ENCODE data around the gene HLA-DMB. TPM values are rescaled to one million over a fixed set of nuclear protein-coding genes. Genes with fewer than 3 reads are reported as not detected.

HLA-DMB gene
- total RNA-seq, 4 donors from 2014 or later, result 15.0 to 30.2 (median 18.1) TPM

- WGBS, result 21% methylated on average over 1 of the region's 1 CpG
- H3K36me3 ChIP-seq, result no peaks in the 10 kb centered on the region
- no peaks in the 10 kb centered on the region for H3K9me3 ChIP-seq
- no peaks in the 10 kb centered on the region for H3K27me3 ChIP-seq
- no peak overlapping the region for H3K27ac ChIP-seq
- TF ChIP-seq POLR2A (IDR thresholded peaks at IDR 0.05), result no peak
- TF ChIP-seq EP300 (IDR thresholded peaks at IDR 0.05), result no peak
- TF ChIP-seq CTCF (IDR thresholded peaks at IDR 0.05), result no peak
- no peak for TF ChIP-seq POLR2AphosphoS5 (IDR thresholded peaks at IDR 0.05)
- H3K4me3 ChIP-seq, result no peak overlapping the region
- H3K4me1 ChIP-seq, result peaks cover 23% of the 10 kb centered on the region
- no peak for DNase-seq (ENCODE audit: low spot score in 2 of 2)
Measured at GRCh38 chr6:32962213-32962826, 21.5 kb upstream of the HLA-DMB start.

GRCh38 chr6:32960563-32960962, 19.7 kb upstream of the HLA-DMB start:
- no peak for DNase-seq (ENCODE audit: low spot score in 2 of 2)
- no peak for TF ChIP-seq POLR2AphosphoS5 (IDR thresholded peaks at IDR 0.05)
- TF ChIP-seq POLR2A (IDR thresholded peaks at IDR 0.05), result no peak
- no peak for TF ChIP-seq CTCF (IDR thresholded peaks at IDR 0.05)
- no peak for TF ChIP-seq EP300 (IDR thresholded peaks at IDR 0.05)
- H3K27me3 ChIP-seq, result no peaks in the 10 kb centered on the region
- no peak overlapping the region for H3K27ac ChIP-seq
- no peaks in the 10 kb centered on the region for H3K36me3 ChIP-seq
- no peak overlapping the region for H3K4me3 ChIP-seq
- 84% methylated on average over 5 of the region's 5 CpGs for WGBS
- peaks cover 6% of the 10 kb centered on the region for H3K4me1 ChIP-seq
- H3K9me3 ChIP-seq, result no peaks in the 10 kb centered on the region

GRCh38 chr6:32956176-32956575, 15.3 kb upstream of the HLA-DMB start:
- Histone ChIP-seq H3K27ac (no peak overlapping the region), H3K27me3 (no peaks in the 10 kb centered on the region), H3K4me1 (peaks cover 17% of the 10 kb centered on the region), H3K4me3 (no peak overlapping the region), H3K36me3 (no peaks in the 10 kb centered on the region), H3K9me3 (no peaks in the 10 kb centered on the region)
- WGBS, result 78% methylated on average over 2 of the region's 2 CpGs
- DNase-seq (ENCODE audit: low spot score in 2 of 2), result no peak
- TF ChIP-seq POLR2AphosphoS5 (IDR thresholded peaks at IDR 0.05) (no peak), CTCF (IDR thresholded peaks at IDR 0.05) (no peak), EP300 (IDR thresholded peaks at IDR 0.05) (no peak), POLR2A (IDR thresholded peaks at IDR 0.05) (no peak)

GRCh38 chr6:32954986-32955802, 14.4 kb upstream of the HLA-DMB start:
- H3K27me3 ChIP-seq, result no peaks in the 10 kb centered on the region
- no peak for TF ChIP-seq POLR2AphosphoS5 (IDR thresholded peaks at IDR 0.05)
- TF ChIP-seq CTCF (IDR thresholded peaks at IDR 0.05), result peak in 1 of 2 donors; percentile 6
- no peak for TF ChIP-seq POLR2A (IDR thresholded peaks at IDR 0.05)
- no peak for DNase-seq (ENCODE audit: low spot score in 2 of 2)
- no peak overlapping the region for H3K4me3 ChIP-seq
- H3K27ac ChIP-seq, result no peak overlapping the region
- H3K9me3 ChIP-seq, result no peaks in the 10 kb centered on the region
- no peaks in the 10 kb centered on the region for H3K36me3 ChIP-seq
- peaks cover 17% of the 10 kb centered on the region for H3K4me1 ChIP-seq
- 37% methylated on average over 3 of the region's 3 CpGs for WGBS

- WGBS, result 90% methylated on average over 4 of the region's 4 CpGs
- Histone ChIP-seq H3K4me1 (peaks cover 17% of the 10 kb centered on the region), H3K9me3 (no peaks in the 10 kb centered on the region), H3K4me3 (no peak overlapping the region), H3K27me3 (no peaks in the 10 kb centered on the region), H3K36me3 (no peaks in the 10 kb centered on the region), H3K27ac (no peak overlapping the region)
- TF ChIP-seq CTCF (IDR thresholded peaks at IDR 0.05), result no peak
- TF ChIP-seq POLR2A (IDR thresholded peaks at IDR 0.05), result no peak
- no peak for TF ChIP-seq POLR2AphosphoS5 (IDR thresholded peaks at IDR 0.05)
- no peak for TF ChIP-seq EP300 (IDR thresholded peaks at IDR 0.05)
- DNase-seq (ENCODE audit: low spot score in 2 of 2), result no peak
Measured at GRCh38 chr6:32954267-32954666, 13.4 kb upstream of the HLA-DMB start.
